ENCODE results near the gene USH2A.

The USH2A gene

DNA sequence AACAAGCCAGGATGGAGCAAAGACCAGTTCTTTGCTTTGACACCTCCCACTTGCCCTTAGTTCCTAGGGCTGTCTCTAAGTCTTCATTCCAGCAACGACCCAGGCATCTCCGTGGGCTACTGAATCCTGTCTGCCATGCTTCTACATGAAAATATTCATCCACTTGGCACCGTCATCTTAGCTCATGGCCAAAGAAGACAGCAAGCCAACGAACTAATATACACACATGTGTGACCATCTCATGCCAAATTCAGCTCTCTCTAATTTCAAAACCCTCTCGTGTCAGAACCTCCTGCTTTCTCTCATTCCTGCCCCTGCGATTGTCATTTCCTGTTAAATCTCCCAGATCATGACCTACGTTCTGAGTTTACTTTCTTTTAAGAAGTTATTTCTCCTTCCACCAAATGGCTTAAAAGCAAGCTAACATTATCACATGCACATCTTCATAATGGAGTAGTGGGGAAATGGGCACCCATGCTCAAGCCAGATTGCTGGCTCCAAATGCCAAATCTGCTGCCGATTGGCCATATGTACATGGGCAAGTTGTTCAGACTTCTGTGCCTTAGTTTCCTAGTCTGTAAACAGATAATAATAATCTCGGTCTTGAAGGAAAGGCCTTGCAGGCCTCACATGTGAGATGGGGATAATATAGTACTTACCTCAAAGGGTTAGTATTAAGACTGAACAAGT is 373.4 kb downstream of the USH2A start:
- DNase-seq: no peak
- Histone ChIP-seq H3K9ac (ENCODE audit: low read depth, low read length) (no peak overlapping the region), H2AFZ (ENCODE audit: low read depth, low read length) (no peak overlapping the region), H3K27me3 (ENCODE audit: insufficient read depth, low read length, poor library complexity) (no peaks in the 10 kb centered on the region), H3K36me3 (ENCODE audit: insufficient read depth, low read length) (no peaks in the 10 kb centered on the region), H3K4me3 (ENCODE audit: low read depth in 1 of 2, low read length in 2 of 2) (no peak overlapping the region), H4K20me1 (ENCODE audit: insufficient read depth, low read length) (no peaks in the 10 kb centered on the region), H3K79me2 (ENCODE audit: insufficient read depth, low read length) (no peaks in the 10 kb centered on the region), H3K9me3 (ENCODE audit: insufficient read depth, low read length, severe bottlenecking) (no peaks in the 10 kb centered on the region), H3K27ac (ENCODE audit: low read length) (no peak overlapping the region), H3K4me1 (ENCODE audit: insufficient read depth, low read length) (no peaks in the 10 kb centered on the region), H3K4me2 (ENCODE audit: insufficient read depth, low read length) (no peak overlapping the region)
- no peak for TF ChIP-seq EZH2 (IDR thresholded peaks at IDR 0.05; ENCODE audit: borderline replicate concordance, low read depth, low read length, severe bottlenecking)
- TF ChIP-seq, protein P1, sequence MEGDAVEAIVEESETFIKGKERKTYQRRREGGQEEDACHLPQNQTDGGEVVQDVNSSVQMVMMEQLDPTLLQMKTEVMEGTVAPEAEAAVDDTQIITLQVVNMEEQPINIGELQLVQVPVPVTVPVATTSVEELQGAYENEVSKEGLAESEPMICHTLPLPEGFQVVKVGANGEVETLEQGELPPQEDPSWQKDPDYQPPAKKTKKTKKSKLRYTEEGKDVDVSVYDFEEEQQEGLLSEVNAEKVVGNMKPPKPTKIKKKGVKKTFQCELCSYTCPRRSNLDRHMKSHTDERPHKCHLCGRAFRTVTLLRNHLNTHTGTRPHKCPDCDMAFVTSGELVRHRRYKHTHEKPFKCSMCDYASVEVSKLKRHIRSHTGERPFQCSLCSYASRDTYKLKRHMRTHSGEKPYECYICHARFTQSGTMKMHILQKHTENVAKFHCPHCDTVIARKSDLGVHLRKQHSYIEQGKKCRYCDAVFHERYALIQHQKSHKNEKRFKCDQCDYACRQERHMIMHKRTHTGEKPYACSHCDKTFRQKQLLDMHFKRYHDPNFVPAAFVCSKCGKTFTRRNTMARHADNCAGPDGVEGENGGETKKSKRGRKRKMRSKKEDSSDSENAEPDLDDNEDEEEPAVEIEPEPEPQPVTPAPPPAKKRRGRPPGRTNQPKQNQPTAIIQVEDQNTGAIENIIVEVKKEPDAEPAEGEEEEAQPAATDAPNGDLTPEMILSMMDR (IDR thresholded peaks at IDR 0.05; ENCODE audit: borderline replicate concordance, extremely low read depth, low read length, poor library complexity, severe bottlenecking): no peak
- no peak for ATAC-seq (ENCODE audit: insufficient read depth, low read depth)

DNA sequence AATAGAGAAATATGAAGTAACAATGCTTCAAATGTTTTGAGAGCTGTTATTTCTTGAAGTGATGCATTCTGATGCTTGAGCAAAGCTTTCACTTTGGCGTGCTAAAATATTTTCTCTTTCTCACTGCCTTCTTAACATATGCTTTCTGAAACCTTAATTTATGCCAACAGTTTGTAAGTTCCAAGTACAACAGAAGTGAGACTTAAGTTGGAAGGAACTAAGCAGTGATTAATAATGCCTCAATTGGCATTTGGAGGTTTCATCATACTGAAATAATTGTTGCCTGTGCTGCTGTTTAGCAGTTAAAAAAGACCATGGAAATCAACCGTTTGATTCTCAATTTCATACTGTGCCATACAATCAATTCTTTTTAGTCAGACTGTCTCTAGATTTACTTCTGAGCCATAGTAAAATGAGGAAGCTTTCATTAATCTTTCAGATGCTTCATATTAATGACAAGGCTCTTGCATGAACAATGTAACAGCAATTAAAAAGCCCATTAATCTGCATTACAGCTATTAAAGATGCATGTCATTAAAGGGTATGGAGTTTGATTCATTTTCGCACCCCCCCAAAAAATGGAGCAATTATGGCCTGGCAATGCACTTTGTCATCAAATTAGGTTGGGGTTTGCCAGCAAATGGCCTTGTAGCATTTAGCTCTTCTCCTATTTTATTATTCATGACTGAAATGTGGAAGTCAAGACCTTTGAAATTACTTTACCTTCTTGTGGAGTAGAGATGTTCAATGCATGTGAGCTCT is 375.3 kb downstream of the USH2A start:
- no peaks in the 10 kb centered on the region for H3K36me3 ChIP-seq (ENCODE audit: insufficient read depth, low read length)
- H3K4me2 ChIP-seq (ENCODE audit: insufficient read depth, low read length): no peak overlapping the region
- no peaks in the 10 kb centered on the region for H3K79me2 ChIP-seq (ENCODE audit: insufficient read depth, low read length)
- no peaks in the 10 kb centered on the region for H3K27me3 ChIP-seq (ENCODE audit: insufficient read depth, low read length, poor library complexity)
- H3K4me3 ChIP-seq (ENCODE audit: low read depth in 1 of 2, low read length in 2 of 2): no peak overlapping the region
- no peak overlapping the region for H3K9ac ChIP-seq (ENCODE audit: low read depth, low read length)
- no peak for TF ChIP-seq EZH2 (IDR thresholded peaks at IDR 0.05; ENCODE audit: borderline replicate concordance, low read depth, low read length, severe bottlenecking)
- TF ChIP-seq, protein P1 (IDR thresholded peaks at IDR 0.05; ENCODE audit: borderline replicate concordance, extremely low read depth, low read length, poor library complexity, severe bottlenecking): no peak
- no peak for ATAC-seq (ENCODE audit: insufficient read depth, low read depth)
- no peak for DNase-seq
- no peaks in the 10 kb centered on the region for H3K9me3 ChIP-seq (ENCODE audit: insufficient read depth, low read length, severe bottlenecking)
- H4K20me1 ChIP-seq (ENCODE audit: insufficient read depth, low read length): no peaks in the 10 kb centered on the region
- no peak overlapping the region for H3K27ac ChIP-seq (ENCODE audit: low read length)
- no peak overlapping the region for H2AFZ ChIP-seq (ENCODE audit: low read depth, low read length)
- H3K4me1 ChIP-seq (ENCODE audit: insufficient read depth, low read length): no peaks in the 10 kb centered on the region

DNA sequence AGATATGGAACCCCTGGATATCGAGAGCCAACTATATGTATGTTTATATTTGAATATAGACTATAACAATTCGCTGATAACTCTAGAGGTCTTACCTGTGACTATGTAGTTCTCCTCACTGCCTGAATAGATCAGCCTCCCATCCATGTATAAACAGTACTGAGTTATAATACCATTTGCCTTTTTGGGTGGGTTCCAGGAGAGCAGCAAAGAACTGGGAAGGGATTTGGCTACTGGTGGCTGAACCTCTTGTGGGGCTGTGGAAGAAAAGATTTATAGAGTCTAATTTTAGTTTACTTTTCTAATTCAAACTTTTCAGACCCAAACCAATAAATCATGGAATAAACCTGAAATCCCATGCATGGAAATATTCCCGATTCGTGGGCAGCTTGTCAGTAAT is 376.9 kb downstream of the USH2A start:
- TF ChIP-seq, protein P1 (IDR thresholded peaks at IDR 0.05; ENCODE audit: borderline replicate concordance, extremely low read depth, low read length, poor library complexity, severe bottlenecking): no peak
- no peak for TF ChIP-seq EZH2 (IDR thresholded peaks at IDR 0.05; ENCODE audit: borderline replicate concordance, low read depth, low read length, severe bottlenecking)
- Histone ChIP-seq H3K4me1 (ENCODE audit: insufficient read depth, low read length) (no peaks in the 10 kb centered on the region), H3K27me3 (ENCODE audit: insufficient read depth, low read length, poor library complexity) (no peaks in the 10 kb centered on the region), H2AFZ (ENCODE audit: low read depth, low read length) (no peak overlapping the region), H3K79me2 (ENCODE audit: insufficient read depth, low read length) (no peaks in the 10 kb centered on the region), H3K4me3 (ENCODE audit: low read depth in 1 of 2, low read length in 2 of 2) (no peak overlapping the region), H4K20me1 (ENCODE audit: insufficient read depth, low read length) (no peaks in the 10 kb centered on the region), H3K36me3 (ENCODE audit: insufficient read depth, low read length) (no peaks in the 10 kb centered on the region), H3K9me3 (ENCODE audit: insufficient read depth, low read length, severe bottlenecking) (no peaks in the 10 kb centered on the region), H3K4me2 (ENCODE audit: insufficient read depth, low read length) (no peak overlapping the region), H3K9ac (ENCODE audit: low read depth, low read length) (no peak overlapping the region), H3K27ac (ENCODE audit: low read length) (no peak overlapping the region)
- no peak for ATAC-seq (ENCODE audit: insufficient read depth, low read depth)
- no peak for DNase-seq

All from DND-41 (cell line).